Activated T-helper 1 cell treated with anti-CD3 and anti-CD28 coated beads, Interleukin-12 subunit alpha, Interleukin-12 subunit beta, Interleukin-2, Interleukin-4 antibody, amounts not matched to agents 30 ng/mL and 10 ng/mL and 1 ng/mL, durations not matched to agents 14 hours and 24 hours and 36 hours (primary cell): ENCODE data around the gene PAK4. TPM values are rescaled to one million over a fixed set of nuclear protein-coding genes. Genes with fewer than 3 reads are reported as not detected.
"Not testable (repeated sequence)": the region's sequence is repeated elsewhere in the genome, so short reads cannot be mapped to it uniquely, and the experiment has no call there.

Experiments
- DNase-seq: peaks from one replicate; pipeline ENCODE4 v3.0.0; 2021; ENCODE audit warnings: low spot score
- H3K27ac Mint-ChIP-seq: one replicate; pipeline ENCODE4 v1.8.0; 2021; ENCODE audit warnings: mild to moderate bottlenecking, mixed read lengths
- H3K27me3 Mint-ChIP-seq: one replicate; pipeline ENCODE4 v1.8.0; 2022; ENCODE audit warnings: mild to moderate bottlenecking, moderate library complexity, mixed read lengths; ENCODE audit not compliant: insufficient read depth
- H3K36me3 Mint-ChIP-seq: one replicate; pipeline ENCODE4 v1.8.0; 2021; ENCODE audit warnings: low read depth, mixed read lengths
- H3K4me1 Mint-ChIP-seq: one replicate; pipeline ENCODE4 v1.8.0; 2021; ENCODE audit warnings: low read depth, mixed read lengths
- H3K4me3 Mint-ChIP-seq: one replicate; pipeline ENCODE4 v1.8.0; 2021; ENCODE audit warnings: mild to moderate bottlenecking, moderate library complexity, mixed read lengths
- H3K9me3 Mint-ChIP-seq: one replicate; pipeline ENCODE4 v1.8.0; 2021; ENCODE audit warnings: mixed read lengths
- intact Hi-C: fragments of 100-400 bp; cut with micrococcal nuclease; formaldehyde crosslinking; loops from one replicate; pipeline ENCODE4 v1.15.1; 2024
- total RNA-seq: library from RNA; stranded (reverse); gene quantifications from 2 replicates; pipeline ENCODE4 v1.2.3, GENCODE V29; 2022

PAK4 gene
- total RNA-seq, 1 donor from 2014 or later = 19.9 TPM

DNA sequence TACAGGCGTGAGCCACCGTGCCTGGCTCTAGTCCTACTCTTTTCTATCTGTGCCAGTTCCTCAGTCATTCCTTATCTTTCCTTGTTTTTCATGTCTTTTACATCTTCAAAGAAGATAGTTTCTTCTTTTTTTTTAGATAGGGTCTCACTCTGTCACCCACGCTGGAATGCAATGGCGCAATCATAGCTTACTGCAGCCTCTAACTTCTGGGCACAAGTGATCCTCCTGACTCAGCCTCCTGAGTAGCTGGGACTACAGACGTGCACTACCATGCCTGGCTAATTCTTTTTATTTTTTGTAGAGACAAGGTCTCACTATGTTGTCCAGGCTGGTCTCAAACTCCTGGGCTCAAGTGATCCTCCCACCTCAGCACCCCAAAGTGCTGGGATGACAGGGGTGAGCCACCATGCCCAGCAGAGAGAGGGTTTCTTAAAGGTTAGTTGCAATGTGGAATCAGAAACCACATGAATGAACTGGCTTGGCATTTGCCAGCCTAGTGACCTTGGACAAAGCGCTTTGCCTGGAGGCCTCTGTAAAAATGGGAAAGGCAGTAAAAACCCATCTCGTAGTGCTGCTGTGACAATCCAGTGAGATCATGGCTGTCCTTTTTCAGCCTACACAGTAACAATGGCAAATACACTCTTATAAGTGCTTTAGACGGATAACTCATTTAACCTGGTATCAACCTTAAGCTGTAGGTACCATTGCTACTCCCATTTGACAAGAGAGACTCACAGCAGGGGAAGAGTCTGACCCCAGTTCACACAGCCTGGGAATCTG lies 37.5 kb upstream of the PAK4 start:
- Mint-ChIP-seq H3K4me1 (peaks cover 7% of the 10 kb centered on the region), H3K27me3 (peaks cover 38% of the 10 kb centered on the region), H3K9me3 (no peaks in the 10 kb centered on the region), H3K4me3 (no peak overlapping the region), H3K36me3 (no peaks in the 10 kb centered on the region), H3K27ac (no peak overlapping the region)
- intact Hi-C loops = no loop called here
- DNase-seq = no peak

DNA sequence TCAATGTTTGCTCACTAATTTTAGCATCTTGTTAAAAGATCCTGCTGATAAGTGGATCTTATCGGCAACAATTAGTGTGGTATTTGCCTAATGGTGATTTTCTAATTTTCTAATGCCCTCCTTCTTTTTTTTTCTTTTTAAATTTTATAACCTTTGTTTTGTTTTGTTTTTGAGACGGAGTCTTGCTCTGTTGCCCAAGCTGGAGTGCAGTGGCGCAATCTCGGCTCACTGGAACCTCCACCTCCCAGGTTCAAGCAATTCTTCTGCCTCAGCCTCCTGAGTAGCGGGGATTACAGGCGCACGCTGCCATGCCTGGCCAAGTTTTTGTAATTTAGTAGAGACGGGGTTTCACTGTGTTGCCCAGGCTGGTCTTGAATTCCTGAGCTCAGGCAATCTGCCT lies 35.6 kb upstream of the PAK4 start:
- not testable (repeated sequence) for H3K36me3 Mint-ChIP-seq, DNase-seq, H3K9me3 Mint-ChIP-seq, H3K4me1 Mint-ChIP-seq, H3K27ac Mint-ChIP-seq, H3K4me3 Mint-ChIP-seq
- peaks cover 23% of the 10 kb centered on the region for H3K27me3 Mint-ChIP-seq
- intact Hi-C loops = loop anchor here (10.0 kb wide), 1 partner anchor 125 kb away; no protein-coding TSS in a partner anchor

DNA sequence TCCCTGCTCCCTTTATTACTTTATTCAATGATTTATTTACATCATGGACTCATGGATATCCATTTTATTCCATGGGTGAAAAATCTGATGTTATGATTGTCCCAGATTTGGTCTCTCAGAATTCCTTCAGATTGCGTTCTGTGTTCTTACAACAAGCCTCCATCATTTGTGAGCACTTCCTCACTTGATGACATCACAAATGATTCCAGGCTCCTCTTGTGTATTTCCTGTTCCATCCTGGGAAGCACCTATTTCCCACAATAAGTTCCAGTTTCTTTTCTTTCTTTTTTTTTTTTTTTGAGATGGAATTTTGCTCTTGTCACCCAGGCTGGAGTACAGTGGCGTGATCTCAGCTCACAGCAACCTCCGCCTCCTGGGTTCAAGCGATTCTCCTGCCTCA lies 34.7 kb upstream of the PAK4 start:
- DNase-seq = no peak
- intact Hi-C loops = loop anchor here (10.0 kb wide), 1 partner anchor 126 kb away; no protein-coding TSS in a partner anchor
- Mint-ChIP-seq H3K9me3 (no peaks in the 10 kb centered on the region), H3K27me3 (peaks cover 14% of the 10 kb centered on the region), H3K4me3 (no peak overlapping the region), H3K27ac (no peak overlapping the region), H3K4me1 (peaks cover 7% of the 10 kb centered on the region), H3K36me3 (no peaks in the 10 kb centered on the region)

DNA sequence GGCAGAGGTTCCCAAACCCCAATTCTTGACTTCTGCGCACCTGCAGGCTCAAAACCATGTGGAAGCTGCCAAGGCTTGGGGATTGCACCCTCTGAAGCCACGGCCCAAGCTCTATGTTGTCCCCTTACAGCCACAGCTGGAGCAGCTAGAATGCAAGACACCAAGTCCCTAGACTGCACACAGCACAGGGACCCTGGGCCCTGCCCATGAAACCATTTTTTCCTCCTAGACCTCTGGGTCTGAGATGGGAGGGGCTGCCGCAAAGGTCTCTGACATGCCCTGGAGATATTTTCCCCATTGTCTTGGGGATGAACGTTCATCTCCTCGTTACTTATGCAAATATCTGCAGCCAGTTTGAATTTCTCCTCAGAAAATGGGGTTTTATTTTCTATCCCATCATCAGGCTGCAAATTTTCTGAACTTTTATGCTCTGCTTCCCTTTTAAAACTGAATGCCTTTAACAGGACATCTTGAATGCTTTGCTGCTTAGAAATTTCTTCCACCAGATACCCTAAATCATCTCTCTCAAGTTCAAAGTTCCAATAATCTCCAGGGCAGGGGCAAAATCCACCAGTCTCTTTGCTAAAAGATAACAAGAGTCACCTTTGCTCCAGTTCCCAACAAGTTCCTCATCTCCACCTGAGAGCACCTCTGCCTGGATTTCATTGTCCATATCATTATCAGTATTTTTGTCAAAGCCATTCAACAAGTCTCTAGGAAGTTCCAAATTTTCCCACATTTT lies 29.6 kb upstream of the PAK4 start:
- H3K9me3 Mint-ChIP-seq, H3K36me3 Mint-ChIP-seq, H3K27ac Mint-ChIP-seq, H3K4me3 Mint-ChIP-seq, H3K27me3 Mint-ChIP-seq, DNase-seq, H3K4me1 Mint-ChIP-seq: not testable (repeated sequence)
- intact Hi-C loops = loop anchor here (10.0 kb wide), 1 partner anchor 131 kb away; no protein-coding TSS in a partner anchor

DNA sequence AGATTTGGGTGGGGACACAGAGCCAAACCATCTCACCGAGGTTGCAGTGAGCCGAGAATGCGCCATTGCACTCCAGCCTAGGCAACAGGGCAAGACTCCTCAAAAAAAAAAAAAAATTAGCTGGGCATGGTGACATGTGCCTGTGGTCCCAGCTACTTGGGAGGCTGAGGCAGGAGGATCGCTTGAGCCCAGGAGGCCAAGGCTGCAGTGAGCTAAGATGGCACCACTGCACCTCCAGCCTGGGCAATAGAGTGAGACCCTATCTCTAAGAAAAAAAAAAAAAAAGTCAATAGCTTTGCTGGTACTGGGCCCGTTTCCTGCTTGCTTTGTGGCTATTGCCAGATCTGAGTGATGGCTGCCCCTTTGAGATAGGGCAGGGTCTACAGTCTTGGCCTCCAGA lies 28.3 kb upstream of the PAK4 start:
- Mint-ChIP-seq H3K4me1 (peaks cover 7% of the 10 kb centered on the region), H3K27ac (no peak overlapping the region), H3K27me3 (peaks cover 8% of the 10 kb centered on the region), H3K4me3 (no peak overlapping the region), H3K9me3 (no peaks in the 10 kb centered on the region), H3K36me3 (no peaks in the 10 kb centered on the region)
- DNase-seq = no peak
- intact Hi-C loops = loop anchor here (10.0 kb wide), 1 partner anchor 132 kb away; no protein-coding TSS in a partner anchor

DNA sequence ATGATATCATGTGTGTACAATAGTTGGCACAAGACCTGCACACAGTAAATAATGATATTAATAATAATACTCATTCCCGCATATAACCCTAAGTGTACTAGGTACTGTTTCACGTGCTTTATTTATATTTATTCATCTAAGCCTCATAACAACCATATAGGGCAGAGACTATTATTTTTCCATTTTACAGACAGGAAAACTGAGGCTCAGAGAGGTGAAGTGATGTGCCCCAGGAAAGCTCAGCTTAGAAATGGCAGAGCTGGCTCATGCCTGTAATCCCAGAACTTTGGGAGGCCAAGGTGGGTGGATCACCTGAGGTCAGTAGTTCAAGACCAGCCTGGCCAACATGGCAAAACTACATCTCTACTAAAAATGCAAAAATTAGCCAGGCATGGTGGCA lies 27.9 kb upstream of the PAK4 start:
- no peak for DNase-seq
- no peak overlapping the region for H3K4me3 Mint-ChIP-seq
- peaks cover 8% of the 10 kb centered on the region for H3K27me3 Mint-ChIP-seq
- peaks cover 7% of the 10 kb centered on the region for H3K4me1 Mint-ChIP-seq
- H3K9me3 Mint-ChIP-seq = no peaks in the 10 kb centered on the region
- H3K27ac Mint-ChIP-seq = no peak overlapping the region
- H3K36me3 Mint-ChIP-seq = no peaks in the 10 kb centered on the region
- intact Hi-C loops = loop anchor here (10.0 kb wide), 1 partner anchor 133 kb away; no protein-coding TSS in a partner anchor

DNA sequence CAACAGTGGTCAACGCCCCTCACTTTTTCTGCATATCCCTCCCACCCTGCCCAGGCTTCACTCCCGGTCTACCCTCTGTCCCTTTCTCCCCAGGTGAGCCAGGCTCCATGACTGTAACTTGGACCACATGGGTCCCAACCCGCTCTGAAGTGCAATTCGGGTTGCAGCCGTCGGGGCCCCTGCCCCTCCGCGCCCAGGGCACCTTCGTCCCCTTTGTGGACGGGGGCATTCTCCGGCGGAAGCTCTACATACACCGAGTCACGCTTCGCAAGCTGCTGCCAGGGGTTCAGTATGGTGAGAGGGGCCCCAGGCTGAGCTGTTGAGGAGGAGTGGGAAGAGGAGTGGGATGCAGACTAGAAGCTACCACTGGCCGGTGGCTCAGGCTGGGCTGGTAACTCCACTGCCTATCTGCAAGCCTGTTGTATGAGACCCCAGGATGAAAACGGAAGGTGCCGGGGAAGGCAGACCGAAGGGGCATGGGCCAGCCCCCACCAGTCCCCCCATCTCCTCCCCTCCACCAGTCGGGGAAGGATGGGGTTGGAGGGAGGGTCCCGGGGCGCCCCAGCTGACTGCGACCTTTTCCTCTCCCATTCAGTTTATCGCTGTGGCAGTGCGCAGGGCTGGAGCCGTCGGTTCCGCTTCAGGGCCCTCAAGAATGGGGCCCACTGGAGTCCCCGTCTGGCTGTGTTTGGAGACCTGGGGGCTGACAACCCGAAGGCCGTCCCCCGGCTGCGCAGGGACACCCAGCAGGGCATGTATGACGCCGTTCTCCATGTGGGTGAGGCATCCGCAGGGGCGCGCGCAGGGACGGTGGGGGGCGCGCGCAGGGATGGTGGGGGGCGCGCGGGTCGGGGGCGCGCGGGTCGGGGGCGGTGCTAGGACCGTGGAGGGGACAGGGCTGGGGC lies 27.0 kb upstream of the PAK4 start:
- no peak overlapping the region for H3K4me3 Mint-ChIP-seq
- DNase-seq = no peak
- intact Hi-C loops = loop anchor here (10.0 kb wide), 1 partner anchor 134 kb away; no protein-coding TSS in a partner anchor
- H3K9me3 Mint-ChIP-seq = no peaks in the 10 kb centered on the region
- H3K27ac Mint-ChIP-seq = no peak overlapping the region
- no peaks in the 10 kb centered on the region for H3K36me3 Mint-ChIP-seq
- peaks cover 5% of the 10 kb centered on the region for H3K4me1 Mint-ChIP-seq
- H3K27me3 Mint-ChIP-seq = peaks cover 8% of the 10 kb centered on the region

DNA sequence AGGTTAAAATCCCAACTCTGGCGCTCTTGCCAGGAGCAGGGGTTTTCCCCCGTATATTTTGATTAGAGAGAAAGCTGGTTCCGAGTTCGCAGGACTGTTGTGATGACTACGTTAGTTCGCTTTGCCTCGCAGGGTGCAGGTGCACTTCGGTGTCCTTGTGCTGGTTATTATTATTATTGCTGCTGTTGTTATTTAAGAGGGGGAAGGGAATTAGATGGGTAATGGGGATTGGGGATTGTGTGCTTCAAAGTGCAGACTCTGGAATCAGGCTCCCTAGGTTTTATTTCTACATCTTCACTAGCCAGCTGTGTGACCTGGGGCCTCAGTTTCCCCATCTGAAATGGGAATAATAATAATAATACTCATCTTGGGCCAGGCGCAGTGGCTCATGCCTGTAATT lies 26.2 kb upstream of the PAK4 start:
- intact Hi-C loops = loop anchor here (10.0 kb wide), 1 partner anchor 135 kb away; no protein-coding TSS in a partner anchor
- Mint-ChIP-seq H3K36me3 (no peaks in the 10 kb centered on the region), H3K4me1 (no peaks in the 10 kb centered on the region), H3K4me3 (no peak overlapping the region), H3K9me3 (no peaks in the 10 kb centered on the region), H3K27ac (no peak overlapping the region), H3K27me3 (peaks cover 8% of the 10 kb centered on the region)
- no peak for DNase-seq

DNA sequence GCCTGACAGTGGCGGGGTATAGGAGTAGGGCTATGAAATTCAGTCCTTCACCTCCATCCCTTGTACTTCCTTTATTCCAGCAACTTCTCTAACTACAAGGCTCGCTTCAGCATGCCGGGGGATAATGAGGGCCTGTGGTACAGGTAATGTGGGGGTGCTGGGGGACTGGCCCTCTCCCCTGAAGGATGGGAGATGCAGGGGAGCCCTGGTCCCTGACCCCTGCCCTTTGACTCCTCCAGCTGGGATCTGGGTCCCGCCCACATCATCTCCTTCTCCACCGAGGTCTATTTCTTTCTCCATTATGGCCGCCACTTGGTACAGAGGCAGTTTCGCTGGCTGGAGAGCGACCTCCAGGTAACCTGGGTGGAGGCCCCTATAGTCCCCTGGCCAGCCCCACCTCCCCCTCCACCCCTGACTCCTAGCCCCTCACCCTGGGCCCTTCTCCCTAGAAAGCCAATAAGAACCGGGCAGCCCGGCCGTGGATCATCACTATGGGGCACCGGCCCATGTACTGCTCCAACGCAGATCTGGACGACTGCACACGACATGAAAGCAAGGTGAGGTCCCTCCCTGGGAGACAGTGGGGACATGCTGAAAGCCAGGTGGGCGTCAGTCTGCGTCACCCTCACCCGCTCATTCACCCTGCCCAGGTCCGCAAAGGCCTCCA lies 25.0 kb upstream of the PAK4 start:
- no peaks in the 10 kb centered on the region for H3K36me3 Mint-ChIP-seq
- no peaks in the 10 kb centered on the region for H3K9me3 Mint-ChIP-seq
- no peaks in the 10 kb centered on the region for H3K4me1 Mint-ChIP-seq
- DNase-seq = no peak
- intact Hi-C loops = no loop called here
- H3K27me3 Mint-ChIP-seq = peaks cover 9% of the 10 kb centered on the region
- H3K27ac Mint-ChIP-seq = no peak overlapping the region
- no peak overlapping the region for H3K4me3 Mint-ChIP-seq

DNA sequence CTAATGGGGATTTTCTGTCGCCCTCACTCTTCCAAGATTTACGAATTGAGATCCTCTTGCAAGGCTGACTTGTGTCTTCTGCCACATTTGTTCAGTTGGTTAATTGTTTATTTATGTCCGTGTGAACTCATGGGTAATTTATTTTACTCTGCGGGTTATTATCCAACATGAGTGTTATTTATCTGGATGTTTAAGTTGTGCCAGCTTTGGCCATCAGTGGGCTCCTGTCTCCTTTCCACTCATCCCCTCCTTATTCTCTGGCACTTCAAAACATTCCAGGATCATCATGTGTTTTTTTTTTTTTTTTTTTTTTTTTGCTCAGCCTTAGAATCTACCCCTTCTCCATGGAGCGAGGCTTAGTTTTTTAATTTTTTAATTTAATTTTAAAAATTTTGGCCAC lies 22.4 kb upstream of the PAK4 start:
- H3K4me3 Mint-ChIP-seq = no peak overlapping the region
- no peaks in the 10 kb centered on the region for H3K4me1 Mint-ChIP-seq
- intact Hi-C loops = no loop called here
- no peaks in the 10 kb centered on the region for H3K9me3 Mint-ChIP-seq
- no peaks in the 10 kb centered on the region for H3K36me3 Mint-ChIP-seq
- peaks cover 12% of the 10 kb centered on the region for H3K27me3 Mint-ChIP-seq
- H3K27ac Mint-ChIP-seq = no peak overlapping the region
- no peak for DNase-seq

DNA sequence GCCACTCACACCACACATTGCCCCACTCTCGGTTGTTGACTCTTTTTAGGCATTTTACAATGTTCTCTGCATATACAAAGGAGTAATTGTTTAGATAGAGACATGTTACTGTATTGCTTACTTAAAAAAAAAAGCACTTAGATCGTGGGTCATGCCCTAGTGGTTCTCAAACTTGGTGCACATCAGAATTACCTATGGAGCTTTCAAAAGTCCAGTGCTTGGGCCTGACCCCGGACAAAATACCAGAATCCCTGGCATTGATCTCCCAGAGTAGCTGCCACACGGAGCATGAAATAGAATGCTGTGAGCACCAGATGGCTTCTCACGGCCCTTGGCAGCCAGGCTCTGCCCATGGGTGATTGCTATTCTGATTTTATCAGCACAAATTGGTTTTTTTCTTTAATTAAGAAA lies 21.4 kb upstream of the PAK4 start:
- Mint-ChIP-seq H3K4me1 (no peaks in the 10 kb centered on the region), H3K9me3 (no peaks in the 10 kb centered on the region), H3K4me3 (no peak overlapping the region), H3K36me3 (no peaks in the 10 kb centered on the region), H3K27ac (no peak overlapping the region), H3K27me3 (peaks cover 12% of the 10 kb centered on the region)
- DNase-seq = no peak
- intact Hi-C loops = no loop called here

DNA sequence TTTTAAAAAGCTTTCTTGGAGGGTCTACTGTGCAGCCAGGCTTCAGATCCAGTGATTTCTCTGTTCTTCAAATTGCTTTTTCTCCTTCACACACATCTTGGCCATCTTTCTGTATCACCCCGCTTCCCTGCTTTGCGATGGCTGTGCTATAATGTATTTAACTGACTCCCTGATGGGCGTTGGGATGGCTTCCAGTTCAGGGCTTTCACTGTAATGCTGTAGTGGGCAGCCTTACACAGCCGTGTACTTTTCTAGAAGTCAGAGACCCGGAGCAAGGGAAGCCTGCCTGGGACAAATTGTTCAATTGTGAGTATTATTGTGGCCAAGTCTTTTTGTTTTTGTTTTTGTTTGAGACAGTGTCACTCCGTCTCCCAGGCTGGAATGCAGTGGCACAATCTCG lies 19.4 kb upstream of the PAK4 start:
- Mint-ChIP-seq H3K4me1 (peaks cover 7% of the 10 kb centered on the region), H3K27ac (no peak overlapping the region), H3K27me3 (peaks cover 14% of the 10 kb centered on the region), H3K4me3 (no peak overlapping the region), H3K9me3 (no peaks in the 10 kb centered on the region), H3K36me3 (no peaks in the 10 kb centered on the region)
- no peak for DNase-seq
- intact Hi-C loops = no loop called here
